Mesothelial cell of epicardium (in vitro differentiated cells): ENCODE measurements around the gene UNC93B1. TPM values are rescaled to one million over a fixed set of nuclear protein-coding genes. Genes with fewer than 3 reads are reported as not detected.

Source experiments
- DNase-seq, 2 experiments: peaks; one replicate each; pipeline ENCODE4 v3.0.0; 2021; ENCODE audit warnings: low spot score in 2 of 2; ENCODE audit not compliant: unreplicated experiment in 2 of 2
- H3K27ac Mint-ChIP-seq: 2 replicates; pipeline ENCODE4 v1.8.0; 2021; ENCODE audit warnings: mixed read lengths
- H3K27me3 Mint-ChIP-seq: 2 replicates; pipeline ENCODE4 v1.8.0; 2021; ENCODE audit warnings: low read depth, mixed read lengths
- H3K36me3 Mint-ChIP-seq: 2 replicates; pipeline ENCODE4 v1.8.0; 2021; ENCODE audit warnings: mixed read lengths
- H3K4me1 Mint-ChIP-seq: 2 replicates; pipeline ENCODE4 v1.8.0; 2021; ENCODE audit warnings: mixed read lengths
- H3K4me3 Mint-ChIP-seq: 2 replicates; pipeline ENCODE4 v1.8.0; 2021; ENCODE audit warnings: mild to moderate bottlenecking, moderate library complexity, mixed read lengths
- H3K9me3 Mint-ChIP-seq: 2 replicates; pipeline ENCODE4 v1.8.0; 2021; ENCODE audit warnings: mixed read lengths
- total RNA-seq: library from RNA; stranded (reverse); gene quantifications from 3 replicates; pipeline ENCODE4 v1.2.1, GENCODE V29; 2021
- TF ChIP-seq, protein P1 (sequence below): fragments of 200-600 bp; sonication (generic); IDR thresholded peaks from one replicate; pipeline ENCODE4 v1.5.0; 2021; ENCODE audit warnings: antibody characterized with exemption; ENCODE audit not compliant: unreplicated experiment

Gene UNC93B1
- total RNA-seq, 1 donor from 2014 or later: 19.0 TPM

DNA sequence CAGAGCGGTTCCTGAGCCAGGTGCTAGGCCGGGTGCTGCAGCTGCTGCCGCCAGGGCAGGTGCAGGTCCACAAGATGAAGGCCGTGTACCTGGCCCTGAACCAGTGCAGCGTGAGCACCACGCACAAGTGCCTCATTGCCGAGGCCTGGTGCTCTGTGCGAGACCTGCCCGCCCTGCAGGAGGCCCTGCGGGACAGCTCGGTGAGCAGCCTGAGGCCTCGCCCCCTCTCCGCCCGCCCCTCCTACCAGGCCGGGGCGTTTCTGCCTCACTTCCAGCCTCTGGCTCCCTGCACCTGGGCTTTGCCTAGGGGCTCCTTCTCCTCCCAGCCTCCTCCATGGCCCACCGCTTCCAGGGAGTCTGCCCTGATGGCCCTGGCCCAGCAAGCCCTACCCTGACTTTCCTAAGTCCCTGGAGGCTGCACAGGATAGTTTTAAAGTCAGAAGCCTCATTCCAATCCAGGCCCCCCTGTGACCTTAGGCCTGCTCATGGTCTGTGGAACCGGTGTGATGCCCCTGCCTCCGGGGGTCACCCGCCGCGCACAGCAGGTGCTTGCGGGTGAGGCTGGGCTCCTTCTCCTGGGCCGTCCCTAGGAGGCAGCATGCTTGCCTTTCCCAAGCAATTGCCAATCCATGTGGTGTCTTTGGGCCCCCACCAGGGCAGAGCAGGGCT lies 40.4 kb upstream of the UNC93B1 start:
- H3K4me1 Mint-ChIP-seq: peaks cover 8% of the 10 kb centered on the region
- no peaks in the 10 kb centered on the region for H3K36me3 Mint-ChIP-seq
- no peak overlapping the region for H3K27ac Mint-ChIP-seq
- no peak overlapping the region for H3K4me3 Mint-ChIP-seq
- H3K27me3 Mint-ChIP-seq: no peaks in the 10 kb centered on the region
- DNase-seq: no peak
- TF ChIP-seq, protein P1, sequence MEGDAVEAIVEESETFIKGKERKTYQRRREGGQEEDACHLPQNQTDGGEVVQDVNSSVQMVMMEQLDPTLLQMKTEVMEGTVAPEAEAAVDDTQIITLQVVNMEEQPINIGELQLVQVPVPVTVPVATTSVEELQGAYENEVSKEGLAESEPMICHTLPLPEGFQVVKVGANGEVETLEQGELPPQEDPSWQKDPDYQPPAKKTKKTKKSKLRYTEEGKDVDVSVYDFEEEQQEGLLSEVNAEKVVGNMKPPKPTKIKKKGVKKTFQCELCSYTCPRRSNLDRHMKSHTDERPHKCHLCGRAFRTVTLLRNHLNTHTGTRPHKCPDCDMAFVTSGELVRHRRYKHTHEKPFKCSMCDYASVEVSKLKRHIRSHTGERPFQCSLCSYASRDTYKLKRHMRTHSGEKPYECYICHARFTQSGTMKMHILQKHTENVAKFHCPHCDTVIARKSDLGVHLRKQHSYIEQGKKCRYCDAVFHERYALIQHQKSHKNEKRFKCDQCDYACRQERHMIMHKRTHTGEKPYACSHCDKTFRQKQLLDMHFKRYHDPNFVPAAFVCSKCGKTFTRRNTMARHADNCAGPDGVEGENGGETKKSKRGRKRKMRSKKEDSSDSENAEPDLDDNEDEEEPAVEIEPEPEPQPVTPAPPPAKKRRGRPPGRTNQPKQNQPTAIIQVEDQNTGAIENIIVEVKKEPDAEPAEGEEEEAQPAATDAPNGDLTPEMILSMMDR: no peak
- H3K9me3 Mint-ChIP-seq: no peaks in the 10 kb centered on the region

DNA sequence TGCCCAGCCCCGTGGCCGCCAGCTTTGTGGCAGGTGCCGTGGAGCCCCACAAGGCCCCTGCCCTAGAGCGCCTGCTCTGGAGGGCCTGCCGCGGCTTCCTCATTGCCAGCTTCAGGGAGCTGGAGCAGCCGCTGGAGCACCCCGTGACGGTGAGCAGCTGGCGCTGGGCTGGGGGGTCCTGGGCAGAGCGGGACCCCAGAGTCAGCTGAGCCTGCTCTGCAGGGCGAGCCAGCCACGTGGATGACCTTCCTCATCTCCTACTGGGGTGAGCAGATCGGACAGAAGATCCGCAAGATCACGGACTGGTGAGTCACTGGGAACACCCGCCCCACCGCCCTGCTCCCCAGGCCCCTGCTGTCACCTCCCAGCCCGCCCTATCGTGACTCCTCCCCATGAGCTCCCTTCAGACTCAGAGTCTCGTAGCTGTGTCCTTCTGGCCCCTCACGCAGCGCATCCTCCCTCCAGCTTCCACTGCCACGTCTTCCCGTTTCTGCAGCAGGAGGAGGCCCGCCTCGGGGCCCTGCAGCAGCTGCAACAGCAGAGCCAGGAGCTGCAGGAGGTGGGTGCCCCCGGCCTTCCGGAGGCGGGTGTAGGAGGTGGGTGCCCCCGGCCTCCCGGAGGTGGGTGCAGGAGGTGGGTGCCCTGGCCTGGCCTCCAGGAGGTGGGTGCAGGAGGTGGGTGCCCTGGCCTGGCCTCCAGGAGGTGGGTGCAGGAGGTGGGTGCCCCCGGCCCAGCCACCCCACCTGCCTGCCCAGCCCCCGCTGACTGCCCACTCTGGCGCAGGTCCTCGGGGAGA lies 39.6 kb upstream of the UNC93B1 start:
- Mint-ChIP-seq H3K27me3 (no peaks in the 10 kb centered on the region), H3K4me3 (no peak overlapping the region), H3K27ac (no peak overlapping the region), H3K4me1 (peaks cover 8% of the 10 kb centered on the region), H3K36me3 (no peaks in the 10 kb centered on the region), H3K9me3 (no peaks in the 10 kb centered on the region)
- DNase-seq: no peak
- TF ChIP-seq, protein P1: no peak

DNA sequence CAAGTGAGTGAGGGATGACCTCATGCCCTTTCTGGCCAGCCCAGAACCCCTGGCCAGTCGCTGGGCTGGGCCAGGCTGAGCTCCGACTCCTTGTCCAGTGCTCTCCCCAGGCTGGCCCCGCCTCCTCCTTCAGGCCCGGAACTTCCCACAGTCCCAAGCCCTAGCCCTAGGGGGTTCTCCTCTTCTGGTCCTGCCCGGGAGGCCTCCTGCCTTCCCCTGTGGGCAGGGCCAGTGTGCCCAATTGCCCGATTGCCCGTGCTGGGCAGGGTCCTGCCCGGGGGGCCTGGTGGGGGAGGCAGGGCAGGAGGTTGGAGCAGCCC lies 39.1 kb upstream of the UNC93B1 start:
- H3K9me3 Mint-ChIP-seq: no peaks in the 10 kb centered on the region
- H3K4me1 Mint-ChIP-seq: peaks cover 8% of the 10 kb centered on the region
- TF ChIP-seq, protein P1: no peak
- H3K27ac Mint-ChIP-seq: no peak overlapping the region
- no peaks in the 10 kb centered on the region for H3K36me3 Mint-ChIP-seq
- DNase-seq: no peak
- no peak overlapping the region for H3K4me3 Mint-ChIP-seq
- H3K27me3 Mint-ChIP-seq: no peaks in the 10 kb centered on the region

DNA sequence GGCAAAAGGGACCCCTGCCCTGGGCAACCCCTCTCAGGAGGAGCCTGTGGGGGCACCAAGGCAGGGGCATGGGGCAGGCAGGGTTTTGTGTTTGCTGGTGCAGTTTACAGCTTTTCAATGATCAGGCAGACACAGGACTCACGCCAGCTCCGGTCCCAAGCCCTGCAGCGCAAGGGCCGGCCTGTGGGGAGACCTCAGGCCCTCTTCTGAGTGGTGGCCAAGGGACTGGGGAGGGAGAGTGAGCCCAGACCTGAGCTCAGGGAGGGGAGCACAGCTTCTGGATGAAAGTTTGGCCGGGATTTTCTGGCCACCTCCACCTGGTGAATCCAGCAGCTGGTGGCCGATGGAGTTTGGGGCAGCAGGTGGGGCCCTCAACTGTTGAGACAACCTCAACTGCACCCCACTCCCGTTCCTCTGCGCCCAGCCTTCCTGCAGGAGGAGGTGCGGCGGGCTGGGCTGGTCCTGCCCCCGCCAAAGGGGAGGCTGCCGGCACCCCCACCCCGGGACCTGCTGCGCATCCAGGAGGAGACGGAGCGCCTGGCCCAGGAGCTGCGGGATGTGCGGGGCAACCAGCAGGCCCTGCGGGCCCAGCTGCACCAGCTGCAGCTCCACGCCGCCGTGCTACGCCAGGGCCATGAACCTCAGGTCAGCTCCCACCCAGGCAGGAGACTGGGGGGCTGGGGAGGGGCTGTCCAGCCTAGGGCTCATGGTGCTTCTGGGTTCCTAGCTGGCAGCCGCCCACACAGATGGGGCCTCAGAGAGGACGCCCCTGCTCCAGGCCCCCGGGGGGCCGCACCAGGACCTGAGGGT lies 38.5 kb upstream of the UNC93B1 start:
- no peak for DNase-seq
- H3K27ac Mint-ChIP-seq: no peak overlapping the region
- TF ChIP-seq, protein P1: no peak
- H3K9me3 Mint-ChIP-seq: no peaks in the 10 kb centered on the region
- H3K27me3 Mint-ChIP-seq: no peaks in the 10 kb centered on the region
- H3K4me1 Mint-ChIP-seq: peaks cover 8% of the 10 kb centered on the region
- no peaks in the 10 kb centered on the region for H3K36me3 Mint-ChIP-seq
- H3K4me3 Mint-ChIP-seq: no peak overlapping the region

DNA sequence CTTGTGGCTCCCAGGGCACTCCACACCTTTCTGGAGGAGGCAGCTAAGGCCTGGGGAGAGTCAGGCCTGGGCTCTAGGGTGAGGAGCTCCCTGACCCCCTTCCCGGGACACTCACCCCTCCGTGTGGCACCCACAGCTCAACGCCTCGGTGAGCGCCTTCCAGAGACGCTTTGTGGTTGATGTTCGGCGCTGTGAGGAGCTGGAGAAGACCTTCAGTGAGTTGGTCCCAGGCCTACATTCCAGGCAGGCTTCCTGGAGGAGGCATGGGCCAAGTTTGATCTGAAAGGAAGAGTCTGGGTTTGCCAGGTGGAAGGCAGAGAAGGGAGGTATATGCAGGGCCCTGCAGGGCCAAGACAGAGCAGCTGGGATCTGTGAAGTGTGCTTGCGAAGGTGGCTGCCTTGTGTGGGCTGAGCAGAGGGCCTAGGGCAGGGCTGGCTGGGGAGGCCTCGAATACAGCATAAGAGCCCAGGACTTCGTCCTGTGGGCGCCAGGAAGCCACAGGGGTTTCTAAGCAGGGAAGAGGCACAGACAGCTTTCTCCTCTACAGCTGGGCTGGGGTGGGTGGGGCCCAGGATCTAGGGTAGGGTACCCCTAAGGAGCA lies 37.8 kb upstream of the UNC93B1 start:
- TF ChIP-seq, protein P1: no peak
- Mint-ChIP-seq H3K36me3 (no peaks in the 10 kb centered on the region), H3K4me3 (no peak overlapping the region), H3K27ac (no peak overlapping the region), H3K4me1 (peaks cover 8% of the 10 kb centered on the region), H3K9me3 (no peaks in the 10 kb centered on the region), H3K27me3 (no peaks in the 10 kb centered on the region)
- no peak for DNase-seq
